SK-N-SH treated with all-trans-retinoic acid at 6 μM for 48 hours (cell line): ENCODE results near the gene DHX9.

Experiments used
- ATAC-seq: fragments of 200-7000 bp; cut with Tn5 transposase; 3 replicates; pipeline ENCODE4 v1.9.1; 2020; ENCODE audit warnings: mild to moderate bottlenecking, moderate library complexity
- ARNTL ChIP-seq: fragments of 450-650 bp; formaldehyde crosslinking; IDR thresholded peaks from 2 replicates; pipeline ENCODE4 v1.5.0; 2020; ENCODE audit warnings: low read depth, mild to moderate bottlenecking, moderate library complexity, borderline replicate concordance
- BACH2 ChIP-seq: fragments of 250-450 bp; sonication (Bioruptor Pico); IDR thresholded peaks from 2 replicates; pipeline ENCODE4 v1.9.0; 2021; ENCODE audit warnings: mild to moderate bottlenecking, borderline replicate concordance
- CREB5 ChIP-seq: fragments of 250-450 bp; sonication (Bioruptor Pico); IDR thresholded peaks from 2 replicates; pipeline ENCODE4 v1.5.1; 2020; ENCODE audit warnings: low read depth, mild to moderate bottlenecking, moderate library complexity
- CSDC2 ChIP-seq: fragments of 250-450 bp; sonication (Bioruptor Pico); IDR thresholded peaks from 2 replicates; pipeline ENCODE4 v1.5.0; 2020; ENCODE audit warnings: mild to moderate bottlenecking, moderate library complexity
- CSRNP3 ChIP-seq: fragments of 250-450 bp; sonication (Bioruptor Pico); IDR thresholded peaks from 2 replicates; pipeline ENCODE4 v1.5.1; 2021; ENCODE audit warnings: mild to moderate bottlenecking, moderate library complexity
- ESRRG ChIP-seq: fragments of 250-450 bp; sonication (Bioruptor Pico); IDR thresholded peaks from 2 replicates; pipeline ENCODE4 v1.6.1; 2021; ENCODE audit warnings: mild to moderate bottlenecking
- GLIS3 ChIP-seq: fragments of 250-450 bp; sonication (Bioruptor Pico); IDR thresholded peaks from 2 replicates; pipeline ENCODE4 v1.5.0; 2020; ENCODE audit warnings: mild to moderate bottlenecking, moderate library complexity
- OSR1 ChIP-seq: fragments of 250-450 bp; sonication (Bioruptor Pico); IDR thresholded peaks from 2 replicates; pipeline ENCODE4 v1.8.0; 2022; ENCODE audit warnings: moderate library complexity, mild to moderate bottlenecking, inconsistent platforms
- POU6F1 ChIP-seq: fragments of 250-450 bp; sonication (Bioruptor Pico); IDR thresholded peaks from 2 replicates; pipeline ENCODE4 v1.8.0; 2021; ENCODE audit warnings: low read depth, mild to moderate bottlenecking, moderate library complexity, borderline replicate concordance
- RARB ChIP-seq: fragments of 250-450 bp; sonication (Bioruptor Pico); IDR thresholded peaks from 2 replicates; pipeline ENCODE4 v1.8.0; 2021; ENCODE audit warnings: mild to moderate bottlenecking, moderate library complexity
- TOX ChIP-seq: fragments of 250-450 bp; sonication (Bioruptor Pico); IDR thresholded peaks from 2 replicates; pipeline ENCODE4 v1.8.0; 2021; ENCODE audit warnings: mild to moderate bottlenecking, moderate library complexity, borderline replicate concordance
- ZC3H10 ChIP-seq: fragments of 250-450 bp; sonication (Bioruptor Pico); IDR thresholded peaks from 2 replicates; pipeline ENCODE4 v1.5.1; 2021; ENCODE audit warnings: mild to moderate bottlenecking, moderate library complexity
- ZFP30 ChIP-seq: fragments of 450-650 bp; formaldehyde crosslinking; IDR thresholded peaks from 2 replicates; pipeline ENCODE4 v1.5.0; 2022; ENCODE audit warnings: mild to moderate bottlenecking, moderate library complexity
- ZNF565 ChIP-seq: fragments of 450-650 bp; formaldehyde crosslinking; conservative IDR thresholded peaks from 2 replicates; pipeline ENCODE4 v1.5.0; 2020; ENCODE audit warnings: low read depth, mild to moderate bottlenecking, moderate library complexity
- ZNF8 ChIP-seq: fragments of 450-650 bp; formaldehyde crosslinking; IDR thresholded peaks from 2 replicates; pipeline ENCODE4 v1.5.0; 2020; ENCODE audit warnings: mild to moderate bottlenecking, moderate library complexity
- TF ChIP-seq, protein P1 (sequence below): fragments of 250-450 bp; sonication (Bioruptor Pico); IDR thresholded peaks from 2 replicates; pipeline ENCODE4 v1.8.0; 2020; ENCODE audit warnings: mild to moderate bottlenecking, moderate library complexity, borderline replicate concordance
- TF ChIP-seq, protein P2 (sequence below): fragments of 250-450 bp; sonication (Bioruptor Pico); IDR thresholded peaks from 2 replicates; pipeline ENCODE4 v1.5.0; 2020; ENCODE audit warnings: mild to moderate bottlenecking, moderate library complexity

Gene DHX9

GRCh38 chr1:182806015-182806678 lies 33.0 kb upstream of the DHX9 start:
- no peak for ATAC-seq
- TF ChIP-seq ZNF565 (CRISPR knock-in tag) (no peak), TOX (CRISPR knock-in tag) (no peak), RARB (no peak), OSR1 (CRISPR knock-in tag) (no peak), POU6F1 (CRISPR knock-in tag) (no peak), GLIS3 (CRISPR knock-in tag) (no peak), ZNF8 (no peak), ZFP30 (CRISPR knock-in tag) (no peak), CSRNP3 (CRISPR knock-in tag) (no peak), CREB5 (CRISPR knock-in tag) (no peak)
- TF ChIP-seq, protein P1, sequence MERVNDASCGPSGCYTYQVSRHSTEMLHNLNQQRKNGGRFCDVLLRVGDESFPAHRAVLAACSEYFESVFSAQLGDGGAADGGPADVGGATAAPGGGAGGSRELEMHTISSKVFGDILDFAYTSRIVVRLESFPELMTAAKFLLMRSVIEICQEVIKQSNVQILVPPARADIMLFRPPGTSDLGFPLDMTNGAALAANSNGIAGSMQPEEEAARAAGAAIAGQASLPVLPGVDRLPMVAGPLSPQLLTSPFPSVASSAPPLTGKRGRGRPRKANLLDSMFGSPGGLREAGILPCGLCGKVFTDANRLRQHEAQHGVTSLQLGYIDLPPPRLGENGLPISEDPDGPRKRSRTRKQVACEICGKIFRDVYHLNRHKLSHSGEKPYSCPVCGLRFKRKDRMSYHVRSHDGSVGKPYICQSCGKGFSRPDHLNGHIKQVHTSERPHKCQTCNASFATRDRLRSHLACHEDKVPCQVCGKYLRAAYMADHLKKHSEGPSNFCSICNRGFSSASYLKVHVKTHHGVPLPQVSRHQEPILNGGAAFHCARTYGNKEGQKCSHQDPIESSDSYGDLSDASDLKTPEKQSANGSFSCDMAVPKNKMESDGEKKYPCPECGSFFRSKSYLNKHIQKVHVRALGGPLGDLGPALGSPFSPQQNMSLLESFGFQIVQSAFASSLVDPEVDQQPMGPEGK (CRISPR knock-in tag), result no peak

GRCh38 chr1:182807907-182808306 lies 31.2 kb upstream of the DHX9 start:
- TF ChIP-seq TOX (CRISPR knock-in tag), result no peak
- no peak for TF ChIP-seq ARNTL (CRISPR knock-in tag)
- TF ChIP-seq CREB5 (CRISPR knock-in tag), result no peak
- ATAC-seq, result no peak

DNA sequence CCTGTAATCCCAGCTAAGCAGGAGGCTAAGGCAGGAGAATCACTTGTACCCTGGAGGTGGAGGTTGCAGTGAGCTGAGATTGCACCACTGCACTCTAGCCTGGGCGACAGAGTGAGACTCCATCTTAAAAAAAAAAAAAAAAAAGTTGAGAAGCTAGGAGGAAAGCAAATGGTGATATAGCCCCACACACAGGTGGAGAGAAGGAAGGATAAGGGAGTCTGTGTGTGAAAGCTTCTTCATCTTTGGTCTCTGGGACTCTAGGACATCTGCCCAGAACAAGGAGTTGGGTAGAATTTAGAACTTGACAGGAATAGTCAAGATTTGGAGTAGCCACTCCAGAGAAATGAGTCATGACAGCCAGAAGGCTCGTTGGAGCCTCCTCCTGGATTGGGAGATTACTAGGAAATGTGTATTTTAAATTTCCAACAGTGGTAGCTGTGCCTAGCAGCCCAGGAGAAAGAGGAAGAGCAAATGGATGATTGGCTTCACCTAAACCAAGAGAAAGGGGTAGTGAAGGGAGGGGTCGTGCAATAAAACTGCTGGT lies 29.7 kb upstream of the DHX9 start:
- no peak; the same call in 2 of the 3 replicates for ATAC-seq
- TF ChIP-seq ZC3H10 (CRISPR knock-in tag), result no peak
- TF ChIP-seq CSDC2, result no peak
- no peak for TF ChIP-seq BACH2 (CRISPR knock-in tag)
- TF ChIP-seq, all 23 proteins: peak for 0

DNA sequence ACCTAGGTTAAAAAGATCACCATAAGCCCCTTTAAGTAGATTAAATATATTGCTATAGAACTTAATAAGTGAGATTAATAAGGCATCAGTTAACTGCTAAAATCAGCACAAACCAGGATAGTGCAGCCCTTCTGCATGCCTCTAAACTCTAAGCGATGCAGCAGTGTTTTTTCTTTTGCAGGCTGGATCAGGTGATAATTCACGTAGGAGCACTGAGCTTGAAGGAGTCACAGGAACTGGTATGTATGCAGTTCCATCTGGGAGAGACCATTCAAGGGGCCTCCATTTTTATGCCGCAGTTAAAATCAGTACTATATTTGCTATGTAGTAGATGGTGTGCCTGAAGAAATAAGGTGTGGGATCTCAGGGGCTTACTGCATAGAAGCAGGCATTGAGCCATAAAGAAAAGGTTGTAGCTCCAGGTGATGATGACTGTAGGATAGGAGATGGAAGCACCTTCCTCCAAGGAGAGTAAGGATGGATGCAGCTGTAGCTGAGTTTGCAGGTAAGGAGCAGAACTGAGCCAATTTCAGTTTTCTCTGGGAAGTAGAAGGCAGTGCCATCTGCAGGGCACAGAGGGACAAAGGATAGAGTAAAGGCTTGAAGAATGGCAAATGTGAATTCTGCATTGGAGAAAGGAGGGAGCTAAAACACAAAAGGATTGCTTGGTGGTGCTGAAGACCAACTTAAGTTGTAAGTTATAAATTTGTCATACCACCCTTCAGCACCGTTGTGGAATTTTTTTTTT lies 27.0 kb upstream of the DHX9 start:
- TF ChIP-seq, protein P2, sequence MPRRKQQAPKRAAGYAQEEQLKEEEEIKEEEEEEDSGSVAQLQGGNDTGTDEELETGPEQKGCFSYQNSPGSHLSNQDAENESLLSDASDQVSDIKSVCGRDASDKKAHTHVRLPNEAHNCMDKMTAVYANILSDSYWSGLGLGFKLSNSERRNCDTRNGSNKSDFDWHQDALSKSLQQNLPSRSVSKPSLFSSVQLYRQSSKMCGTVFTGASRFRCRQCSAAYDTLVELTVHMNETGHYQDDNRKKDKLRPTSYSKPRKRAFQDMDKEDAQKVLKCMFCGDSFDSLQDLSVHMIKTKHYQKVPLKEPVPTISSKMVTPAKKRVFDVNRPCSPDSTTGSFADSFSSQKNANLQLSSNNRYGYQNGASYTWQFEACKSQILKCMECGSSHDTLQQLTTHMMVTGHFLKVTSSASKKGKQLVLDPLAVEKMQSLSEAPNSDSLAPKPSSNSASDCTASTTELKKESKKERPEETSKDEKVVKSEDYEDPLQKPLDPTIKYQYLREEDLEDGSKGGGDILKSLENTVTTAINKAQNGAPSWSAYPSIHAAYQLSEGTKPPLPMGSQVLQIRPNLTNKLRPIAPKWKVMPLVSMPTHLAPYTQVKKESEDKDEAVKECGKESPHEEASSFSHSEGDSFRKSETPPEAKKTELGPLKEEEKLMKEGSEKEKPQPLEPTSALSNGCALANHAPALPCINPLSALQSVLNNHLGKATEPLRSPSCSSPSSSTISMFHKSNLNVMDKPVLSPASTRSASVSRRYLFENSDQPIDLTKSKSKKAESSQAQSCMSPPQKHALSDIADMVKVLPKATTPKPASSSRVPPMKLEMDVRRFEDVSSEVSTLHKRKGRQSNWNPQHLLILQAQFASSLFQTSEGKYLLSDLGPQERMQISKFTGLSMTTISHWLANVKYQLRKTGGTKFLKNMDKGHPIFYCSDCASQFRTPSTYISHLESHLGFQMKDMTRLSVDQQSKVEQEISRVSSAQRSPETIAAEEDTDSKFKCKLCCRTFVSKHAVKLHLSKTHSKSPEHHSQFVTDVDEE (CRISPR knock-in tag), result no peak
- TF ChIP-seq CSRNP3 (CRISPR knock-in tag) (no peak), ESRRG (CRISPR knock-in tag) (no peak)
- TF ChIP-seq, all 23 proteins: peak for 0
- peak; percentile 42; the same call in 1 of the 3 replicates for ATAC-seq
